ENCODE data around the gene COX7A1.
A peak's percentile ranks its signal among the peaks of the same experiment; 100 is the strongest.

COX7A1 gene

GRCh38 chr19:36120984-36121358, 31.3 kb downstream of the COX7A1 start:
- H3K4me3 ChIP-seq (ENCODE audit: low read depth in 1 of 2, low read length in 2 of 2): no peak overlapping the region
- no peaks in the 10 kb centered on the region for H3K27me3 ChIP-seq (ENCODE audit: low read depth, low read length)
- H3K27ac ChIP-seq (ENCODE audit: low read length): no peak overlapping the region
- H3K9me3 ChIP-seq (ENCODE audit: control insufficient read depth in 1 of 2, low read length in 2 of 2): no peaks in the 10 kb centered on the region
- peaks cover 20 to 68% of the 10 kb centered on the region in 2 donors for H3K36me3 ChIP-seq (ENCODE audit: control insufficient read depth in 1 of 2, insufficient read depth in 2 of 2, low read length in 2 of 2)
- peaks cover 0 to 14% of the 10 kb centered on the region in 2 donors for H3K4me1 ChIP-seq (ENCODE audit: control insufficient read depth in 1 of 2, insufficient read depth in 2 of 2, low read length in 2 of 2)

GRCh38 chr19:36120092-36120983, 31.9 kb downstream of the COX7A1 start:
- no peaks in the 10 kb centered on the region for H3K9me3 ChIP-seq (ENCODE audit: control insufficient read depth in 1 of 2, low read length in 2 of 2)
- H3K4me1 ChIP-seq (ENCODE audit: control insufficient read depth in 1 of 2, insufficient read depth in 2 of 2, low read length in 2 of 2): peaks cover 0 to 18% of the 10 kb centered on the region in 2 donors
- H3K36me3 ChIP-seq (ENCODE audit: control insufficient read depth in 1 of 2, insufficient read depth in 2 of 2, low read length in 2 of 2): peaks cover 14 to 63% of the 10 kb centered on the region in 2 donors
- H3K27me3 ChIP-seq (ENCODE audit: low read depth, low read length): no peaks in the 10 kb centered on the region
- H3K4me3 ChIP-seq (ENCODE audit: low read depth in 1 of 2, low read length in 2 of 2): no peak overlapping the region
- H3K27ac ChIP-seq (ENCODE audit: low read length): no peak overlapping the region

DNA sequence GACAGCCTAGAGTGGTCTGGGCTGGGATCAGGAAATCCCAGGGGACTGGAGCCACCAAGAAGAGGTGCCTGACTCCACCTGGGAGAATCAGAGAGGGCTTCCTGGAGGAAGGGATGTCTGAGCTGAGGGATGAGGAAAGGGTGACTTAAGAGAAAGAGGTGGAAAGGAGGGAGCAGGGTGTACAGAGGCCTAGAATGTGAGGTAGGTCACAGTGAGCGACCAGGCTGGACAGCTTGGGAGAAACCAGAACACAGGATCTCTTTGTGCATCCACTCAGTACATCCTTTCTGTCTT, 36.0 kb downstream of the COX7A1 start:
- H3K36me3 ChIP-seq (ENCODE audit: control insufficient read depth in 1 of 2, insufficient read depth in 2 of 2, low read length in 2 of 2): peaks cover 4 to 39% of the 10 kb centered on the region in 2 donors
- H3K9me3 ChIP-seq (ENCODE audit: control insufficient read depth in 1 of 2, low read length in 2 of 2): no peaks in the 10 kb centered on the region
- H3K4me3 ChIP-seq (ENCODE audit: low read depth in 1 of 2, low read length in 2 of 2): peak overlapping the region; percentile 67 to 76
- peaks cover 0 to 30% of the 10 kb centered on the region in 2 donors for H3K4me1 ChIP-seq (ENCODE audit: control insufficient read depth in 1 of 2, insufficient read depth in 2 of 2, low read length in 2 of 2)
- H3K27ac ChIP-seq (ENCODE audit: low read length): peak overlapping the region; percentile 42
- H3K27me3 ChIP-seq (ENCODE audit: low read depth, low read length): no peaks in the 10 kb centered on the region

DNA sequence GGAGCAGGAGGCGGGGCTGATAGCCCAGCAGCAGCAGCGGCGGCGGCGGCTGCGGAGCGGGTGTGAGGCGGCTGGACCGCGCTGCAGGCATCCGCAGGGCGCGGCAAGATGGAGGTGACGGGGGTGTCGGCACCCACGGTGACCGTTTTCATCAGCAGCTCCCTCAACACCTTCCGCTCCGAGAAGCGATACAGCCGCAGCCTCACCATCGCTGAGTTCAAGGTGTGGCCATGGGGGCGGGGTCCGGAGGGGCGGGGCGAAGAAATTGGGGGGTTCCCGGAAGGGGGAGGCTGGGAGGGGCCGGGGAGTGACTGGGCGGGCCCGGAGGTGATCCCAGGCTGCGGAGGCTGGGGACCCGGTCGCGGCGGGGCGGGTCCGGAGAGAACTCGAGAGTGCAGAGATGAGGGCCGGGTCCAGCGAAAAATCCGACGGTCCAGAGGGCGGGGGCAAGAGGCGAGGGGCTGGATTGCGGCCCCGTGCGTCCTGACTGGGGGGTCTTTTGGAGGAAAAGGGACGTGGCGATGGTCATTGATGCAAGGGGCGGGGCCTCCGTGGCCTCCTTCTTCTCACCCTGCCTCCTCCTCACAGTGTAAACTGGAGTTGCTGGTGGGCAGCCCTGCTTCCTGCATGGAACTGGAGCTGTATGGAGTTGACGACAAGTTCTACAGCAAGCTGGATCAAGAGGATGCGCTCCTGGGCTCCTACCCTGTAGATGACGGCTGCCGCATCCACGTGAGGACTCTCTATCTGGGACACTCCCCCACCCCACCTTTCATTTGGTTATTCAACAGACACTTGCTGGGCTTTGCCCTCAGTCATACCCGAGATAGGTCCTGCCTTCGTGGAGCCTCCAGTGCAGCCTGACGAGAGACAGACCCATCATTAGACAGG, 36.5 kb downstream of the COX7A1 start, which contains the start of gene TBCB:
TBCB (plus strand) TSS at position 16 of the 891 bp plus-strand sequence; CDS start at position 109, 93 bp downstream.
- Histone ChIP-seq H3K27me3 (ENCODE audit: low read depth, low read length) (no peaks in the 10 kb centered on the region), H3K9me3 (ENCODE audit: control insufficient read depth in 1 of 2, low read length in 2 of 2) (no peaks in the 10 kb centered on the region), H3K27ac (ENCODE audit: low read length) (peak within 1 kb of the TSS; percentile 83), H3K4me1 (ENCODE audit: control insufficient read depth in 1 of 2, insufficient read depth in 2 of 2, low read length in 2 of 2) (peaks cover 0 to 30% of the 10 kb centered on the region in 2 donors), H3K36me3 (ENCODE audit: control insufficient read depth in 1 of 2, insufficient read depth in 2 of 2, low read length in 2 of 2) (peaks cover 4 to 38% of the 10 kb centered on the region in 2 donors), H3K4me3 (ENCODE audit: low read depth in 1 of 2, low read length in 2 of 2) (peak within 1 kb of the TSS; percentile 76 to 93)

DNA sequence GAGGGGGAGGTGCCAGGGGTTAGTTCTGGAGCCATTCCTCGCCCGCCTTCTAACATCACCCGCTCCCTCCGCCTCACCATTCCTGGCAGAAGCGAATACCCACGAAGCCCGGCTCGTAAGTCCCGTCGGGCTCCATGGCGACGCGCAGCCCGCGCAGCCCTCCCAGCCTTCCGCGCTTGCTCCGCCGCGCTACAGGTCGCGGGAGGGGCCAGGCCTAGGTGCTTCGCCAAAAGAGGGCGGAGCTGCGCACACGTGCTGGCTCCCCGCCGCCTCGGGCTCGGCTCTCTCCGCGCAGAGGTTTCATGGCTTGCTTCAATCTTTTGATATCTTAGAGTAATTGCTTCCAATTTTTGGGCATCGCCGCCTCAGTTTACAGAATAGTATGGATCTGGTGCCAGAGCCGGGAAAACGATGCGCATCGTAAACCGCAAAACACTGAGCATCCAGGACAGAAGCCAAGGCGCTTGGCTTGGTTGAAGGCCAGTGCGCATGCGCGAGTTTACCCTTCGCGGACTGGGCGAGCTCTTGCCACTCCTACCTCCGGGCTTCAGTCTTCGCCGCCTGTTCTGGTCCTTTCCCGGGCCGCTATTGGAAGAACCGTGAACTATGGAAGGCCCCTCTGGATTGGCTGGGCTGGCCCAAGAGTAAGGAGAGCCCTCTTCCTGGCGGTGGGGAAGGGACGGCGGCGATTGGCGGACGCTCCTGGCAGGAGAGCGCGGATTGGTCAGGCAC, 37.4 kb downstream of the COX7A1 start, which contains the start of gene POLR2I:
POLR2I (minus strand) TSS at position 155 of the 732 bp plus-strand sequence; CDS start at position 136, 19 bp downstream.
- Histone ChIP-seq H3K27ac (ENCODE audit: low read length) (peak within 1 kb of the TSS; percentile 83), H3K4me1 (ENCODE audit: control insufficient read depth in 1 of 2, insufficient read depth in 2 of 2, low read length in 2 of 2) (peaks cover 0 to 28% of the 10 kb centered on the region in 2 donors), H3K9me3 (ENCODE audit: control insufficient read depth in 1 of 2, low read length in 2 of 2) (no peaks in the 10 kb centered on the region), H3K4me3 (ENCODE audit: low read depth in 1 of 2, low read length in 2 of 2) (peak within 1 kb of the TSS; percentile 76 to 93), H3K36me3 (ENCODE audit: control insufficient read depth in 1 of 2, insufficient read depth in 2 of 2, low read length in 2 of 2) (peaks cover 4 to 30% of the 10 kb centered on the region in 2 donors), H3K27me3 (ENCODE audit: low read depth, low read length) (no peaks in the 10 kb centered on the region)

GRCh38 chr19:36113894-36114720, 38.1 kb downstream of the COX7A1 start:
- H3K36me3 ChIP-seq (ENCODE audit: control insufficient read depth in 1 of 2, insufficient read depth in 2 of 2, low read length in 2 of 2): peaks cover 4 to 29% of the 10 kb centered on the region in 2 donors
- H3K27me3 ChIP-seq (ENCODE audit: low read depth, low read length): no peaks in the 10 kb centered on the region

GRCh38 chr19:36113425-36113824, 38.8 kb downstream of the COX7A1 start:
- H3K27ac ChIP-seq (ENCODE audit: low read length): no peak overlapping the region
- peaks cover 0 to 27% of the 10 kb centered on the region in 2 donors for H3K4me1 ChIP-seq (ENCODE audit: control insufficient read depth in 1 of 2, insufficient read depth in 2 of 2, low read length in 2 of 2)
- H3K27me3 ChIP-seq (ENCODE audit: low read depth, low read length): no peaks in the 10 kb centered on the region
- H3K9me3 ChIP-seq (ENCODE audit: control insufficient read depth in 1 of 2, low read length in 2 of 2): no peaks in the 10 kb centered on the region
- H3K36me3 ChIP-seq (ENCODE audit: control insufficient read depth in 1 of 2, insufficient read depth in 2 of 2, low read length in 2 of 2): peaks cover 4 to 29% of the 10 kb centered on the region in 2 donors
- peak overlapping the region; percentile 76 to 93 for H3K4me3 ChIP-seq (ENCODE audit: low read depth in 1 of 2, low read length in 2 of 2)

More at GRCh38 chr19:36113894-36114720, 38.1 kb downstream of the COX7A1 start:
- Histone ChIP-seq H3K9me3 (ENCODE audit: control insufficient read depth in 1 of 2, low read length in 2 of 2) (no peaks in the 10 kb centered on the region), H3K4me1 (ENCODE audit: control insufficient read depth in 1 of 2, insufficient read depth in 2 of 2, low read length in 2 of 2) (peaks cover 0 to 27% of the 10 kb centered on the region in 2 donors), H3K27ac (ENCODE audit: low read length) (peak overlapping the region; percentile 83), H3K4me3 (ENCODE audit: low read depth in 1 of 2, low read length in 2 of 2) (peak overlapping the region; percentile 76 to 93)

DNA sequence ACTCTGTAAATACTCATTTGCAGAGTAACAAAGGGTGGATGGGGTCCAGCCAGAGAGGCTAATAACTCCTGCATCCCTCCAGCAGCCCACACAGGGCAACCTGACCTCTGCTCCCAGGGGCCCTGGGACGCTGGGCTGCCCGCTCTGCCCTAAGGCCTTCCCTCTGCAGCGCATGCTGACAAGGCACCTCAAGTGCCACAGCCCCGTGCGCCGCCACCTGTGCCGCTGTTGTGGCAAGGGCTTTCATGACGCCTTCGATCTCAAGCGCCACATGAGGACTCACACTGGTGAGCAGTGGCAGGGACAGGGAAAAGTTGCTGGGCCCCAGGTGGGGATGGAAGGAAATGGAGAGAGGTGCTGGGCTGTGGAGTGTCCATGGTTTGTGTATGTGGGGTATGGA, 39.6 kb downstream of the COX7A1 start:
- peaks cover 4 to 23% of the 10 kb centered on the region in 2 donors for H3K36me3 ChIP-seq (ENCODE audit: control insufficient read depth in 1 of 2, insufficient read depth in 2 of 2, low read length in 2 of 2)
- no peak overlapping the region for H3K4me3 ChIP-seq (ENCODE audit: low read depth in 1 of 2, low read length in 2 of 2)
- H3K27me3 ChIP-seq (ENCODE audit: low read depth, low read length): no peaks in the 10 kb centered on the region
- no peak overlapping the region for H3K27ac ChIP-seq (ENCODE audit: low read length)
- peaks cover 0 to 27% of the 10 kb centered on the region in 2 donors for H3K4me1 ChIP-seq (ENCODE audit: control insufficient read depth in 1 of 2, insufficient read depth in 2 of 2, low read length in 2 of 2)
- no peaks in the 10 kb centered on the region for H3K9me3 ChIP-seq (ENCODE audit: control insufficient read depth in 1 of 2, low read length in 2 of 2)

DNA sequence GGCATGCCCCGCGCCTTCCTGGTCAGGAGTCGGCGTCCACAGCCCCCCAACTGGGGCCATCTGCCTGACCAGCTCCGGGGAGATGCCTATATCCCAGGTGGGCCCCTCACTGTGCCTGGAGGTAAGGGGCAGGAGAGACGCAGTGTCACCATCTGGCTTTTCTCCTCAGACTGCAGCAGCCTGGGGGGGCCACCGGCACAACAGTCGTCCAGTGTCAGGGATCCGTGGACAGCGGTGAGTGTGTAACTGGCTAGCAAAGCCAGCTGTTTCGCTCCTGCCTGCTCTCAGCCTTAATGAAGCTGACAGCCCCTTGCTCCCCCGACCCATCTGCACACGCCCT, 41.1 kb downstream of the COX7A1 start:
- no peaks in the 10 kb centered on the region for H3K9me3 ChIP-seq (ENCODE audit: control insufficient read depth in 1 of 2, low read length in 2 of 2)
- H3K36me3 ChIP-seq (ENCODE audit: control insufficient read depth in 1 of 2, insufficient read depth in 2 of 2, low read length in 2 of 2): peaks cover 4 to 19% of the 10 kb centered on the region in 2 donors
- H3K27ac ChIP-seq (ENCODE audit: low read length): no peak overlapping the region
- H3K4me1 ChIP-seq (ENCODE audit: control insufficient read depth in 1 of 2, insufficient read depth in 2 of 2, low read length in 2 of 2): peaks cover 0 to 18% of the 10 kb centered on the region in 2 donors
- no peaks in the 10 kb centered on the region for H3K27me3 ChIP-seq (ENCODE audit: low read depth, low read length)
- H3K4me3 ChIP-seq (ENCODE audit: low read depth in 1 of 2, low read length in 2 of 2): no peak overlapping the region

- peaks cover 0 to 13% of the 10 kb centered on the region in 2 donors for H3K4me1 ChIP-seq (ENCODE audit: control insufficient read depth in 1 of 2, insufficient read depth in 2 of 2, low read length in 2 of 2)
- no peaks in the 10 kb centered on the region for H3K9me3 ChIP-seq (ENCODE audit: control insufficient read depth in 1 of 2, low read length in 2 of 2)
- no peak within 1 kb of the TSS for H3K27ac ChIP-seq (ENCODE audit: low read length)
- no peak within 1 kb of the TSS for H3K4me3 ChIP-seq (ENCODE audit: low read depth in 1 of 2, low read length in 2 of 2)
- H3K27me3 ChIP-seq (ENCODE audit: low read depth, low read length): no peaks in the 10 kb centered on the region
- peaks cover 4 to 19% of the 10 kb centered on the region in 2 donors for H3K36me3 ChIP-seq (ENCODE audit: control insufficient read depth in 1 of 2, insufficient read depth in 2 of 2, low read length in 2 of 2)
These were observed 41.6 kb downstream of the COX7A1 start, which contains the start of gene OVOL3 for GRCh38 chr19:36110487-36111199. Gene OVOL3 (plus strand): TSS chr19:36111143. CDS start chr19:36111203, 60 bp downstream.
